Vagina (tissue), 2 donors: Measurements from ENCODE around the gene TMEM131L. TPM values are rescaled to one million over a fixed set of nuclear protein-coding genes. Genes with fewer than 3 reads are reported as not detected.
"Not testable (repeated sequence)": the region's sequence is repeated elsewhere in the genome, so short reads cannot be mapped to it uniquely, and the experiment has no call there.

Experiments
- DNase-seq, 2 donors: peaks; one replicate each; pipeline ENCODE4 v3.0.0-alpha.2; 2017; ENCODE audit errors: extremely low spot score in 2 of 2
- H3K27ac ChIP-seq: fragments of 200-600 bp; sonication (generic); one replicate; pipeline ENCODE4 v1.5.1; 2019
- H3K27me3 ChIP-seq: fragments of 200-600 bp; sonication (generic); one replicate; pipeline ENCODE4 v1.5.1; 2019
- H3K36me3 ChIP-seq, 2 donors: fragments of 200-600 bp; sonication (generic); one replicate each; pipeline ENCODE4 v1.5.1; 2017 to 2019
- H3K4me1 ChIP-seq: fragments of 200-600 bp; sonication (generic); one replicate; pipeline ENCODE4 v1.5.1; 2019
- H3K4me3 ChIP-seq, 2 donors: fragments of 200-600 bp; sonication (generic); 1 replicate in 1 of 2; 2 replicates in 1 of 2; pipeline ENCODE4 v1.5.1; 2016 to 2019
- H3K9me3 ChIP-seq: fragments of 200-600 bp; sonication (generic); one replicate; pipeline ENCODE4 v1.5.1; 2019
- POLR2A ChIP-seq, 2 donors: fragments of 450-650 bp; IDR thresholded peaks; one replicate each; pipeline ENCODE4 v1.6.1; 2017; ENCODE audit warnings: antibody characterized with exemption in 2 of 2, mild to moderate bottlenecking in 2 of 2, moderate library complexity in 2 of 2
- POLR2AphosphoS5 ChIP-seq, 2 donors: sonication (generic); formaldehyde crosslinking; IDR thresholded peaks; one replicate each; pipeline ENCODE4 v1.9.0; 2017; ENCODE audit warnings: antibody characterized with exemption in 2 of 2, mild to moderate bottlenecking in 2 of 2, low read depth in 1 of 2; ENCODE audit not compliant: insufficient read depth in 1 of 2
- intact Hi-C: fragments of 100-400 bp; cut with DNase I; formaldehyde crosslinking; loops from one replicate; pipeline ENCODE4 v1.15.1; 2023
- total RNA-seq: library from RNA; depleted of rRNA; stranded (reverse); fragments of >200 nt; gene quantifications from one replicate; pipeline ENCODE4 v1.2.3, GENCODE V29; 2016
- TF ChIP-seq, protein P1 (sequence below), 3 experiments: fragments of 450-650 bp in 2 of 3; fragments of 200-600 bp in 1 of 3; sonication (generic) in 1 of 3; IDR thresholded peaks; one replicate each; pipeline ENCODE4 v1.5.1; 2017 to 2019; ENCODE audit warnings: antibody characterized with exemption in 3 of 3, mild to moderate bottlenecking in 2 of 3, moderate library complexity in 2 of 3

TMEM131L gene
- total RNA-seq, 1 donor from 2014 or later = 17.7 TPM

DNA sequence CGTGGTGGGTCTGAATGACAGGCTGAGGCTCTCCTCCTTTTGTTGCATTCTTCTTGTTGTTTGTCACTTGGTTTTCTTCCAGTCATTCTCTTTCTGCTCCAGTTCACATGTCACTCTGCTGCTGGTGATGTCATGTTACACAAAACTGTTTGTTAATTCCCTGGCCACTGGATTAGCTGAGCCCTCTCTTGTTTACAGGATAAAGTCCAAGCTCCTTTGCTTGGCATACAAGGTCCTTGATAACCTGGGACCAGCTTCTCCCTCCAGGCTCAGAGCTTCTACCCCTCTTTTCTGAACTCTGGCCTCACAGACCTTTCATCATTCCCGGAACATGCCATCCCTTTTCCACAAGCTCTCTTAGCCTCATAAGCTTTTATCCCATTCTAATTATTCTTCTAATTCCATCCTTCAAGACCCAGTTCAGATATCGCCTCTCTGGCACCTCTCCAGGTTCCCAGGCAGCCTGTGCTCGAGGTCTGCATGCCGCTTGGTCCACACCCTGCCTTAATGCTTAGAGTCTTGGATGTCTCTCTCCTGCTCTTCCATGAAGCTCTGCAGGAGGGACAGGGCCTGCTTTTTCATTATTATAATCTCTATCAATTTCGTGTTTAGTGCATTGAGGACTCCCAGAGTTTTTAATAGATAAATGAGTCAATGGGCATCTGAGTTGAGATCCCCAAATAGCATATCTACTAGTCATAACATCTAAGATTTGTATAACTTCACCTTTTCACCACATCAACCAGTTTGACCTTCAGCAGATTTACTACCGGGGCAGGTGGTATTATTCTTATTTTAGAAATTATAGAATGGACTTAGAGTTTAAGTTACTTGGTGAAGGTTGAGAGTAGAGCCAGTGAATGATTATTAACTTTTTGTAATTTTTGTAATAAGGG, 98.7 kb downstream of the TMEM131L start:
- DNase-seq = no peak
- H3K27ac ChIP-seq = no peak overlapping the region
- peaks cover 10% of the 10 kb centered on the region for H3K4me1 ChIP-seq
- H3K4me3 ChIP-seq = no peak overlapping the region
- H3K27me3 ChIP-seq = no peaks in the 10 kb centered on the region
- intact Hi-C loops = no loop called here
- TF ChIP-seq POLR2A (IDR thresholded peaks at IDR 0.05) = no peak
- TF ChIP-seq, protein P1, sequence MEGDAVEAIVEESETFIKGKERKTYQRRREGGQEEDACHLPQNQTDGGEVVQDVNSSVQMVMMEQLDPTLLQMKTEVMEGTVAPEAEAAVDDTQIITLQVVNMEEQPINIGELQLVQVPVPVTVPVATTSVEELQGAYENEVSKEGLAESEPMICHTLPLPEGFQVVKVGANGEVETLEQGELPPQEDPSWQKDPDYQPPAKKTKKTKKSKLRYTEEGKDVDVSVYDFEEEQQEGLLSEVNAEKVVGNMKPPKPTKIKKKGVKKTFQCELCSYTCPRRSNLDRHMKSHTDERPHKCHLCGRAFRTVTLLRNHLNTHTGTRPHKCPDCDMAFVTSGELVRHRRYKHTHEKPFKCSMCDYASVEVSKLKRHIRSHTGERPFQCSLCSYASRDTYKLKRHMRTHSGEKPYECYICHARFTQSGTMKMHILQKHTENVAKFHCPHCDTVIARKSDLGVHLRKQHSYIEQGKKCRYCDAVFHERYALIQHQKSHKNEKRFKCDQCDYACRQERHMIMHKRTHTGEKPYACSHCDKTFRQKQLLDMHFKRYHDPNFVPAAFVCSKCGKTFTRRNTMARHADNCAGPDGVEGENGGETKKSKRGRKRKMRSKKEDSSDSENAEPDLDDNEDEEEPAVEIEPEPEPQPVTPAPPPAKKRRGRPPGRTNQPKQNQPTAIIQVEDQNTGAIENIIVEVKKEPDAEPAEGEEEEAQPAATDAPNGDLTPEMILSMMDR (IDR thresholded peaks at IDR 0.05) = no peak
- no peak for TF ChIP-seq POLR2AphosphoS5 (IDR thresholded peaks at IDR 0.05; ENCODE audit: insufficient read depth in 1 of 2, low read depth in 1 of 2)
- H3K36me3 ChIP-seq = peaks cover 0 to 4% of the 10 kb centered on the region in 2 donors
- H3K9me3 ChIP-seq = no peaks in the 10 kb centered on the region

DNA sequence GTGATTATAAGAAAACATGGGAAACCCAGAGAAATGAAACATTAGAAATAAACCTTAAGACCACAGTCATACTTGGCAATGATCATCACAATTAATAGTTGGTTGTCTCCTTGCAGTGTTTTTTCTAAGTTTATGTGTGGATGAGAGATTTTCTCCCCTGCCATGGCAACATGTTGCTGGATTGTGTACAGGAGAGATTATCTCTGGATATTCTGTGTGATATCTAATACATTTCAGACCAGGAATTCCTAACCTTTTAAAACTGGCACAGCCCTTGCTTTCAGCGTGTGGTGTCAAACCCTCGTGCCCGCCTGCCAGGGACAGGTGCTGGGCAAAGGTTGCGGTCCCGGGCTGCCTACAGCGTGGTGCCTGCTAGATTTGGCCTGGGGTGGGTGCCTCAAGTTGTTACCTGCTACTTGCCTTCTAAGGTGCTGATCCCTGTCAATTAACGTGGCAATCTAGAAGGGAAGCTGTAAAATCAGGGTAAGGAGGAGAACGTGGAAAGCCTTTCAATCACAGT, 100.5 kb downstream of the TMEM131L start:
- Histone ChIP-seq H3K4me3 (no peak overlapping the region), H3K27ac (no peak overlapping the region), H3K36me3 (no peaks in the 10 kb centered on the region), H3K4me1 (peaks cover 15% of the 10 kb centered on the region), H3K9me3 (no peaks in the 10 kb centered on the region), H3K27me3 (no peaks in the 10 kb centered on the region)
- no peak for DNase-seq
- TF ChIP-seq POLR2A (IDR thresholded peaks at IDR 0.05) (no peak), POLR2AphosphoS5 (IDR thresholded peaks at IDR 0.05; ENCODE audit: insufficient read depth in 1 of 2, low read depth in 1 of 2) (no peak)
- TF ChIP-seq, protein P1 (IDR thresholded peaks at IDR 0.05) = no peak
- intact Hi-C loops = no loop called here

DNA sequence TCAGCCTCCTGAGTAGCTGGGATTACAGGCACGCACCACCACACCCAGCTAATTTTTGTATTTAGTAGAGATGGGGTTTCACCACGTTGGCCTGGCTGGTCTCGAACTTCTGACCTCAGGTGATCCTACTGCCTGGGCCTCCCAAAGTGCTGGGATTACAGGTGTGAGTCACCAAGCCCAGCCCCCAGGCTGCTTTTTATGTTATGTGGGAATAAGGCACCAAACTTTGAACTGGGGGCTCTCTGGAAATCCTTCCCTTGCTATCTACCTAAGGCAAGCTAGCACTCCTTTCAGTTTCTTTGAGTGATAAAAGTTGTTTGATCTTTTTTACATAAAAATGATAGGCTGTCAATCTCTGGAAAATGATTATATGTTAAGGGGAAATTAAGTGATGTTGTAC, 101.5 kb downstream of the TMEM131L start:
- H3K4me1 ChIP-seq = peaks cover 15% of the 10 kb centered on the region
- H3K36me3 ChIP-seq, H3K27me3 ChIP-seq, H3K9me3 ChIP-seq, H3K27ac ChIP-seq, intact Hi-C loops, DNase-seq, H3K4me3 ChIP-seq: not testable (repeated sequence)

DNA sequence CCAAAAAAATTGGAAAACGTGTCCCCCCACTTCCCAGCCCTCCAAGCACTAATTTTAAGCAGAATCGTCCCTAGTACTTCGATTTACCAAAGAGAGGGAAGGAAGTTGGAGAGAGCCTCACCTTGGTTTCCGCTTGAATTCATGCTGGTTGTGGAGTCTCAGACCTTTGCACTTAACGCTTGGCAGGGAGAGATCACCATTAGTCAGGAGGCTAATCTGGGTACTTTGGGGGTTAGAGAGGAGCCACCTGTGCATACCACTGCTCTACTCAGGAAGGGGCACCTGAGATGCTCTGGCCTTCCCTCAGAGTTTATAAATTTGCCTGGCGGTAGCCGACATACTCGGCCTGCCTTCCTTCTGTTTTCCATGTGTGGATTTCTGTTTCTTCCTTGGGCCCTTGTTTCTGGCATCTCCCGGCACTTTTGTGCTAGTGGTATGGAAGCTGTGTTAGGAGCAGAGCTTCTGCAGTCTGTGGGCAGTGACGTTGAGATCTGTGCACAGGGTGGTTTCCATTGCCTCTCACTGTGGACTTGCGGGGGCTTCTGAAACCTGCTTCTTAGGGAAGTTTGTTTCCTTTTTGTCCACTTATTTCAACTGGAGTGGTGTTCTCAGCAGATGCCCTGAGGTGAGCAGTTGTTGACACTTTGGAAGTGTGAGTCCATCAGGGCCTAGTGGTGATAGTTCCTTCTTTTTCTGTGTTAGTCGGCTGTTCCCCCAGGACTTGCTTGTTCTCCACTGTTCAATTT, 104.2 kb downstream of the TMEM131L start:
- no peak overlapping the region for H3K27ac ChIP-seq
- H3K9me3 ChIP-seq = no peaks in the 10 kb centered on the region
- H3K4me1 ChIP-seq = peaks cover 6% of the 10 kb centered on the region
- DNase-seq = no peak
- TF ChIP-seq POLR2A (IDR thresholded peaks at IDR 0.05) (no peak), POLR2AphosphoS5 (IDR thresholded peaks at IDR 0.05; ENCODE audit: insufficient read depth in 1 of 2, low read depth in 1 of 2) (no peak)
- TF ChIP-seq, protein P1 (IDR thresholded peaks at IDR 0.05) = no peak
- no peaks in the 10 kb centered on the region for H3K27me3 ChIP-seq
- no peaks in the 10 kb centered on the region for H3K36me3 ChIP-seq
- intact Hi-C loops = loop anchor here (5.0 kb wide), 1 partner anchor 103 kb away; the partner anchor contains the start of gene TMEM131L
- H3K4me3 ChIP-seq = no peak overlapping the region

DNA sequence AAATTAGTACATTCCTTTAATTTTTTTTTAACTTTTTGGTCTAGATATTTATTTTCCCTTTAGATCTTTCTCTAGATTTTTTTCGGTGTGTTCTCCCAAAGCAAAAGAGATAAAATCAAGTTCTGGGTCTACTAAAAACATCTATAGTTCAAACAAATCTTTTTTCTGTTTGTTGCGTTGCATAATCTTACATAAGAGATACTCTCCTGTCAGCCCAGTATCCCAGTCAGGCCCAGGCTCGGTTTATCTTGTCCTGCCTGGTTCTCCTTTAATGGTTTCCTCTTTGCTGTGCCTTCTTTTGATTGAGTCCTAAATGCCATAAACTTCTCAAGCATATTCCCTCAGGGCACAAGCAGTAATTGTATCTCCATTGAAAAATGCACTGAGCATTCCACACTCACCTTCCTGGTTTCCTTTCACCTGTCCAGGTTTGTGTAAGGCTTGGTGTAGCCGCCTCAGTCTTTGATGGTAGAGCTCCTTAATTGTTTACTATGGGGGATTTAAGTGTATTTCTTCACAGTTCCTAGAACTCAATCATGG, 104.9 kb downstream of the TMEM131L start:
- no peak for DNase-seq
- Histone ChIP-seq H3K9me3 (no peaks in the 10 kb centered on the region), H3K27ac (no peak overlapping the region), H3K4me1 (peaks cover 6% of the 10 kb centered on the region), H3K36me3 (no peaks in the 10 kb centered on the region), H3K27me3 (no peaks in the 10 kb centered on the region), H3K4me3 (no peak overlapping the region)
- intact Hi-C loops = loop anchor here (5.0 kb wide), 1 partner anchor 104 kb away; the partner anchor contains the start of gene TMEM131L
- TF ChIP-seq POLR2A (IDR thresholded peaks at IDR 0.05) (no peak), POLR2AphosphoS5 (IDR thresholded peaks at IDR 0.05; ENCODE audit: insufficient read depth in 1 of 2, low read depth in 1 of 2) (no peak)
- TF ChIP-seq, protein P1 (IDR thresholded peaks at IDR 0.05) = no peak
